H1 (cell line): ENCODE measurements around the gene SRGAP3. TPM values are rescaled to one million over a fixed set of nuclear protein-coding genes. Genes with fewer than 3 reads are reported as not detected.

Experiments
- CTCF ChIA-PET: fragments of 300-600 bp; sonication (Branson Sonifier 250); formaldehyde crosslinking; loops from one replicate; lab custom pipeline; 2021; ENCODE audit not compliant: partially characterized antibody; lab: Charles Lee
- POLR2A ChIA-PET: fragments of 300-600 bp; sonication (Branson Sonifier 250); formaldehyde crosslinking; loops from one replicate; lab custom pipeline; 2021; ENCODE audit warnings: inconsistent platforms; ENCODE audit not compliant: partially characterized antibody; lab: Charles Lee
- DNase-seq, 2 experiments: peaks; one replicate each; pipeline versions ENCODE4 v3.0.0 to v3.0.0-alpha.2; 2010 to 2022; ENCODE audit warnings: low spot score in 2 of 2, low read depth in 1 of 2, mixed read lengths in 1 of 2
- FAIRE-seq: peaks from 2 replicates; lab custom pipeline; 2011; peaks lifted over from hg19 to GRCh38; lab: Jason Lieb, UNC
- H2AFZ ChIP-seq: 2 replicates; pipeline ENCODE4 v1.8.1; 2012; ENCODE audit warnings: low read length, inconsistent platforms
- H2AK5ac ChIP-seq: 2 replicates; pipeline ENCODE4 v1.6.1; 2013; ENCODE audit warnings: low read depth, low read length
- H2BK120ac ChIP-seq: replicated peaks from 2 replicates; pipeline ENCODE3; 2013; ENCODE audit warnings: low read depth, low read length, inconsistent platforms
- H2BK12ac ChIP-seq: 2 replicates; pipeline ENCODE4 v1.6.1; 2013; ENCODE audit warnings: low read depth, low read length
- H2BK15ac ChIP-seq: 2 replicates; pipeline ENCODE4 v1.6.1; 2013; ENCODE audit warnings: low read length
- H2BK20ac ChIP-seq: 2 replicates; pipeline ENCODE4 v1.6.1; 2013; ENCODE audit warnings: low read length
- H2BK5ac ChIP-seq: 2 replicates; pipeline ENCODE4 v1.6.1; 2013; ENCODE audit warnings: low read depth, low read length
- H3K14ac ChIP-seq: 2 replicates; pipeline ENCODE4 v1.6.1; 2013; ENCODE audit warnings: inconsistent platforms; ENCODE audit not compliant: insufficient read length
- H3K18ac ChIP-seq: 2 replicates; pipeline ENCODE4 v1.6.1; 2013; ENCODE audit warnings: low read length; ENCODE audit errors: extremely low read depth
- H3K23ac ChIP-seq: 2 replicates; pipeline ENCODE4 v1.6.1; 2013; ENCODE audit warnings: inconsistent platforms; ENCODE audit not compliant: insufficient read length
- H3K23me2 ChIP-seq: 2 replicates; pipeline ENCODE4 v1.6.1; 2013; ENCODE audit warnings: low read depth, low read length
- H3K27ac ChIP-seq: 2 replicates; pipeline ENCODE4 v1.6.1; 2011; ENCODE audit warnings: low read depth, low read length, inconsistent platforms
- H3K27me3 ChIP-seq, 4 experiments: replicated peaks in 1 of 4; 1 replicate in 1 of 4; 2 replicates in 3 of 4; pipeline versions ENCODE4 v1.6.1 to v1.8.1; 2011 to 2013; ENCODE audit warnings: low read length in 3 of 4, mild to moderate bottlenecking in 3 of 4, inconsistent platforms in 2 of 4, mixed read lengths in 2 of 4, moderate library complexity in 1 of 4; ENCODE audit not compliant: control insufficient read depth in 3 of 4, insufficient read depth in 3 of 4; ENCODE audit errors: extremely low read depth in 1 of 4
- H3K36me3 ChIP-seq, 4 experiments: 2 replicates each; pipeline versions ENCODE4 v1.6.1 to v1.8.1; 2011 to 2013; ENCODE audit warnings: mild to moderate bottlenecking in 4 of 4, low read length in 3 of 4, moderate library complexity in 2 of 4, control low read depth in 1 of 4, inconsistent platforms in 1 of 4; ENCODE audit not compliant: insufficient read depth in 4 of 4, control insufficient read depth in 2 of 4
- H3K4ac ChIP-seq: replicated peaks from 2 replicates; pipeline ENCODE3; 2013; ENCODE audit warnings: low read length, low read depth, mixed read lengths, inconsistent platforms; ENCODE audit not compliant: insufficient read length
- H3K4me1 ChIP-seq, 4 experiments: replicated peaks in 1 of 4; 1 replicate in 1 of 4; 2 replicates in 3 of 4; pipeline versions ENCODE4 v1.6.1 to v1.8.1; 2011 to 2013; ENCODE audit warnings: low read length in 3 of 4, inconsistent platforms in 2 of 4, mixed read lengths in 1 of 4; ENCODE audit not compliant: insufficient read depth in 4 of 4, control insufficient read depth in 3 of 4
- H3K4me2 ChIP-seq, 2 experiments: 2 replicates each; pipeline versions ENCODE4 v1.6.1 to v1.8.1; 2011 to 2013; ENCODE audit warnings: low read depth in 2 of 2, low read length in 2 of 2, control low read depth in 1 of 2, inconsistent platforms in 1 of 2, mild to moderate bottlenecking in 1 of 2; ENCODE audit not compliant: insufficient read depth in 1 of 2
- H3K4me3 ChIP-seq, 4 experiments: fragments of 200-600, 300-600 bp in 1 of 4; sonication (generic), shearing (Covaris generic), sonication (Bioruptor Twin) in 1 of 4; 2 replicates each; pipeline versions ENCODE4 v1.5.1 to v1.8.1; 2011 to 2016; ENCODE audit warnings: low read length in 4 of 4, low read depth in 3 of 4, control low read depth in 2 of 4, inconsistent platforms in 2 of 4, mild to moderate bottlenecking in 2 of 4, mixed read lengths in 1 of 4, moderate library complexity in 1 of 4; ENCODE audit not compliant: insufficient read depth in 2 of 4; ENCODE audit errors: extremely low read depth in 1 of 4
- H3K56ac ChIP-seq: replicated peaks from 2 replicates; pipeline ENCODE3; 2013; ENCODE audit warnings: low read depth, mild to moderate bottlenecking, mixed read lengths, low read length, inconsistent platforms; ENCODE audit not compliant: insufficient read length
- H3K79me1 ChIP-seq: 2 replicates; pipeline ENCODE4 v1.6.1; 2013; ENCODE audit warnings: low read depth, low read length, control low read depth
- H3K79me2 ChIP-seq, 2 experiments: 2 replicates each; pipeline versions ENCODE4 v1.6.1 to v1.8.1; 2012 to 2013; ENCODE audit warnings: low read length in 2 of 2, mild to moderate bottlenecking in 2 of 2, inconsistent platforms in 1 of 2; ENCODE audit not compliant: insufficient read depth in 2 of 2, control insufficient read depth in 1 of 2
- H3K9ac ChIP-seq, 4 experiments: replicated peaks in 1 of 4; 1 replicate in 1 of 4; 2 replicates in 3 of 4; pipeline versions ENCODE4 v1.6.1 to v1.8.1; 2011 to 2013; ENCODE audit warnings: low read depth in 3 of 4, low read length in 3 of 4, control low read depth in 2 of 4, mild to moderate bottlenecking in 2 of 4, moderate library complexity in 2 of 4, inconsistent platforms in 1 of 4; ENCODE audit errors: extremely low read depth in 1 of 4
- H3K9me3 ChIP-seq, 2 experiments: 2 replicates each; pipeline versions ENCODE4 v1.6.1 to v1.8.1; 2012 to 2013; ENCODE audit warnings: mild to moderate bottlenecking in 2 of 2, moderate library complexity in 2 of 2, control low read depth in 1 of 2, inconsistent platforms in 1 of 2, low read depth in 1 of 2, low read length in 1 of 2, mixed read lengths in 1 of 2; ENCODE audit not compliant: insufficient read depth in 2 of 2
- H4K20me1 ChIP-seq, 2 experiments: replicated peaks in 1 of 2; 2 replicates each; pipeline versions ENCODE3 to v1.8.1; 2011 to 2013; ENCODE audit warnings: inconsistent platforms in 2 of 2, low read length in 2 of 2, mild to moderate bottlenecking in 1 of 2; ENCODE audit not compliant: insufficient read depth in 2 of 2, control insufficient read depth in 1 of 2
- H4K5ac ChIP-seq: 2 replicates; pipeline ENCODE4 v1.6.1; 2013; ENCODE audit warnings: low read length, low read depth, mixed read lengths, inconsistent platforms; ENCODE audit not compliant: insufficient read length
- H4K8ac ChIP-seq: 2 replicates; pipeline ENCODE4 v1.8.0; 2013; ENCODE audit warnings: mild to moderate bottlenecking, moderate library complexity, low read length, inconsistent platforms; ENCODE audit not compliant: insufficient read depth; ENCODE audit errors: extremely low read depth
- H4K91ac ChIP-seq: replicated peaks from 2 replicates; pipeline ENCODE3; 2013; ENCODE audit warnings: low read length, mixed read lengths, inconsistent platforms; ENCODE audit not compliant: insufficient read length
- ASH2L ChIP-seq: fragments of 200-600, 300-600 bp; sonication (generic); IDR thresholded peaks from one replicate; pipeline ENCODE4 v1.7.1; 2017; ENCODE audit warnings: low read length
- ATF2 ChIP-seq: IDR thresholded peaks from 2 replicates; pipeline ENCODE4 v1.6.1; 2012; ENCODE audit warnings: low read length, inconsistent platforms
- GTF2F1 ChIP-seq: IDR thresholded peaks from 2 replicates; pipeline ENCODE4 v1.6.1; 2012; ENCODE audit warnings: low read depth, low read length, improper control_type of control experiment, borderline replicate concordance
- HDAC6 ChIP-seq: IDR thresholded peaks from one replicate; pipeline ENCODE4 v1.7.1; 2012; ENCODE audit warnings: low read depth, mild to moderate bottlenecking, inconsistent platforms, low read length, moderate library complexity
- NANOG ChIP-seq: IDR thresholded peaks from 2 replicates; pipeline ENCODE4 v1.6.1; 2011; ENCODE audit warnings: low read length, low read depth, mild to moderate bottlenecking, inconsistent platforms; ENCODE audit not compliant: insufficient read depth, poor library complexity, severe bottlenecking
- NRF1 ChIP-seq: IDR thresholded peaks from 2 replicates; pipeline ENCODE4 v1.6.1; 2011; ENCODE audit warnings: mild to moderate bottlenecking, low read depth, low read length, improper control_type of control experiment
- SP4 ChIP-seq: IDR thresholded peaks from 2 replicates; pipeline ENCODE4 v1.6.1; 2012; ENCODE audit warnings: low read length, inconsistent platforms
- TEAD4 ChIP-seq: IDR thresholded peaks from 2 replicates; pipeline ENCODE4 v1.6.1; 2012; ENCODE audit warnings: low read depth, low read length, inconsistent platforms, mixed read lengths
- YY1 ChIP-seq: IDR thresholded peaks from 2 replicates; pipeline ENCODE4 v1.6.1; 2011; ENCODE audit warnings: low read depth, mild to moderate bottlenecking, low read length
- polyA plus RNA-seq, 7 experiments: library from polyadenylated mRNA; depleted of rRNA in 3 of 7; stranded (reverse) in 5 of 7; unstranded in 2 of 7; fragments of >200 nt in 5 of 7; fragments of 200-250 nt in 2 of 7; gene quantifications; 1 replicate in 5 of 7; 2 replicates in 1 of 7; 4 replicates in 1 of 7; pipeline versions ENCODE4 v1.2.1 to v1.2.3, GENCODE V29; 2011 to 2013; ENCODE audit warnings: missing spikeins in 2 of 7, mixed read lengths in 2 of 7
- total RNA-seq: library from RNA; stranded (reverse); fragmentation: NEBNext Ultra II Directional; extraction: Animal tissue kit (Norgen Biotek cat#: 25700); gene quantifications from 2 replicates; pipeline ENCODE4 v1.2.1, GENCODE V29; 2021

The SRGAP3 gene
- total and polyA plus RNA-seq, 2 of the 8 experiments (the other 6 are each of a cell fraction or from before 2014, with no cell fraction given): 5.8 to 11.4 TPM

- Histone ChIP-seq H3K4me1 (peaks cover 0 to 5% (median 3%) of the 10 kb centered on the region in 4 experiments; a peak in 5 of 7 replicates), H3K27ac (no peak overlapping the region), H3K4me3 (no peak overlapping the region), H4K91ac (no peak overlapping the region), H2BK12ac (no peak overlapping the region), H3K79me2 (no peaks in the 10 kb centered on the region), H3K9ac (no peak overlapping the region), H3K36me3 (no peaks in the 10 kb centered on the region), H4K8ac (no peak overlapping the region), H3K4ac (no peak overlapping the region), H2BK20ac (no peak overlapping the region), H2BK5ac (no peak overlapping the region), H2AFZ (no peak overlapping the region), H3K23ac (no peak overlapping the region), H2BK15ac (no peak overlapping the region), H3K9me3 (peaks cover 0 to 3% of the 10 kb centered on the region in 2 experiments; a peak in 1 of 4 replicates), H4K20me1 (no peaks in the 10 kb centered on the region), H3K4me2 (no peak overlapping the region), H3K79me1 (no peaks in the 10 kb centered on the region), H3K56ac (no peak overlapping the region), H4K5ac (no peak overlapping the region), H2AK5ac (no peak overlapping the region), H3K23me2 (peaks cover 2% of the 10 kb centered on the region; the same call in 1 of the 2 replicates), H3K14ac (no peak overlapping the region), H3K27me3 (peaks cover 0 to 2% (median under 1%) of the 10 kb centered on the region in 4 experiments; a peak in 1 of 7 replicates), H2BK120ac (no peak overlapping the region), H3K18ac (no peak overlapping the region)
- DNase-seq (no peak), FAIRE-seq (no peak)
- CTCF ChIA-PET: interaction anchor here (2.0 to 9.3 kb wide), 3 partner anchors 48 to 326 kb away, joined by 4 to 200 read pairs (median 142); partner anchors contain the start of gene SRGAP3
- TF ChIP-seq HDAC6 (no peak), GTF2F1 (no peak), TEAD4 (no peak), ATF2 (no peak), ASH2L (no peak), NANOG (no peak), NRF1 (no peak), YY1 (no peak), SP4 (no peak)
- POLR2A ChIA-PET: no interaction called here
Measured at GRCh38 chr3:9298236-9298635, 48.8 kb upstream of the SRGAP3 start.
